HepG2 (cell line): Measurements from ENCODE around the gene PCP4L1. TPM values are rescaled to one million over a fixed set of nuclear protein-coding genes. Genes with fewer than 3 reads are reported as not detected.

Experiments used
- DPF2 ChIP-seq: sonication (generic); formaldehyde crosslinking; IDR thresholded peaks from 2 replicates; pipeline ENCODE4 v1.4.0; 2020; ENCODE audit warnings: mild to moderate bottlenecking, low read depth, missing genetic modification reagents, borderline replicate concordance
- FOSL2 ChIP-seq: sonication (generic); formaldehyde crosslinking; IDR thresholded peaks from 2 replicates; pipeline ENCODE4 v1.4.0; 2020; ENCODE audit warnings: missing genetic modification reagents
- HOXA5 ChIP-seq: sonication (generic); formaldehyde crosslinking; IDR thresholded peaks from 2 replicates; pipeline ENCODE4 v1.4.0; 2020; ENCODE audit warnings: missing genetic modification reagents
- IKZF1 ChIP-seq: fragments of 450-650 bp; IDR thresholded peaks from 2 replicates; pipeline ENCODE4 v1.7.1; 2016
- MED1 ChIP-seq: sonication (generic); formaldehyde crosslinking; IDR thresholded peaks from 2 replicates; pipeline ENCODE4 v1.4.0; 2020; ENCODE audit warnings: missing genetic modification reagents
- NPAS2 ChIP-seq: sonication (generic); formaldehyde crosslinking; IDR thresholded peaks from 2 replicates; pipeline ENCODE4 v1.8.0; 2022; ENCODE audit warnings: mild to moderate bottlenecking, missing genetic modification reagents, borderline replicate concordance
- RBM39 ChIP-seq: fragments of 200-400 bp; formaldehyde crosslinking; IDR thresholded peaks from one replicate; pipeline ENCODE4 v1.6.1; 2018; ENCODE audit warnings: antibody characterized with exemption, mild to moderate bottlenecking, low read depth, low read length; ENCODE audit not compliant: poor library complexity, severe bottlenecking
- TBX3 ChIP-seq: fragments of 450-650 bp; IDR thresholded peaks from 2 replicates; pipeline ENCODE4 v1.6.1; 2017; ENCODE audit warnings: antibody characterized with exemption, mild to moderate bottlenecking, inconsistent platforms, borderline replicate concordance
- ZNF251 ChIP-seq: sonication (generic); formaldehyde crosslinking; IDR thresholded peaks from 2 replicates; pipeline ENCODE4 v1.9.0; 2021; ENCODE audit warnings: mild to moderate bottlenecking, missing genetic modification reagents
- ZNF3 ChIP-seq: IDR thresholded peaks from 2 replicates; pipeline ENCODE4 v1.7.0; 2017; ENCODE audit warnings: inconsistent platforms
- ZNF567 ChIP-seq: sonication (generic); formaldehyde crosslinking; IDR thresholded peaks from 2 replicates; pipeline ENCODE4 v1.8.1; 2023; ENCODE audit warnings: mild to moderate bottlenecking, missing genetic modification reagents, borderline replicate concordance
- ZNF572 ChIP-seq: sonication (generic); formaldehyde crosslinking; IDR thresholded peaks from 2 replicates; pipeline ENCODE4 v1.5.1; 2020; ENCODE audit warnings: mild to moderate bottlenecking, missing genetic modification reagents
- ZNF614 ChIP-seq: IDR thresholded peaks from 2 replicates; pipeline ENCODE4 v1.6.1; 2018; ENCODE audit warnings: missing biosample characterization, missing genetic modification reagents, inconsistent platforms, borderline replicate concordance
- polyA plus RNA-seq, 8 experiments: library from polyadenylated mRNA; depleted of rRNA in 3 of 8; stranded (reverse) in 7 of 8; unstranded in 1 of 8; fragments of >200 nt; fragmentation: Illumina TruSeq in 4 of 8; extraction: Trizol in 4 of 8; gene quantifications; 2 replicates each; pipeline versions ENCODE4 v1.2.1 to v1.2.3, GENCODE V29; 2011 to 2016; ENCODE audit warnings: low read depth in 4 of 8, missing spikeins in 1 of 8, mixed read lengths in 1 of 8; ENCODE audit not compliant: insufficient read depth in 1 of 8
- total RNA-seq, 5 experiments: library from RNA; depleted of rRNA; stranded (reverse); fragments of >200 nt; fragmentation: Illumina TruSeq; extraction: Trizol; gene quantifications; 2 replicates each; pipeline ENCODE4 v1.2.3, GENCODE V29; 2016; ENCODE audit warnings: low read depth in 1 of 5
- TF ChIP-seq, protein P1 (sequence below): sonication (generic); formaldehyde crosslinking; IDR thresholded peaks from 2 replicates; pipeline ENCODE4 v1.9.0; 2021; ENCODE audit warnings: mild to moderate bottlenecking, missing genetic modification reagents
- TF ChIP-seq, protein P2 (sequence below): IDR thresholded peaks from 2 replicates; pipeline ENCODE4 v1.6.1; 2016
- TF ChIP-seq, protein P3 (sequence below): sonication (generic); formaldehyde crosslinking; conservative IDR thresholded peaks from 2 replicates; pipeline ENCODE4 v1.4.0; 2020; ENCODE audit warnings: mild to moderate bottlenecking, missing genetic modification reagents, moderate library complexity
- TF ChIP-seq, protein P4 (sequence below): sonication (generic); formaldehyde crosslinking; IDR thresholded peaks from 2 replicates; pipeline ENCODE4 v1.5.1; 2020; ENCODE audit warnings: mild to moderate bottlenecking, moderate library complexity, missing genetic modification reagents

The PCP4L1 gene
- total and polyA plus RNA-seq, 2 of the 13 experiments (the other 11 are each of a cell fraction or from before 2014, with no cell fraction given) = 0.28 TPM; not detected in 1

DNA sequence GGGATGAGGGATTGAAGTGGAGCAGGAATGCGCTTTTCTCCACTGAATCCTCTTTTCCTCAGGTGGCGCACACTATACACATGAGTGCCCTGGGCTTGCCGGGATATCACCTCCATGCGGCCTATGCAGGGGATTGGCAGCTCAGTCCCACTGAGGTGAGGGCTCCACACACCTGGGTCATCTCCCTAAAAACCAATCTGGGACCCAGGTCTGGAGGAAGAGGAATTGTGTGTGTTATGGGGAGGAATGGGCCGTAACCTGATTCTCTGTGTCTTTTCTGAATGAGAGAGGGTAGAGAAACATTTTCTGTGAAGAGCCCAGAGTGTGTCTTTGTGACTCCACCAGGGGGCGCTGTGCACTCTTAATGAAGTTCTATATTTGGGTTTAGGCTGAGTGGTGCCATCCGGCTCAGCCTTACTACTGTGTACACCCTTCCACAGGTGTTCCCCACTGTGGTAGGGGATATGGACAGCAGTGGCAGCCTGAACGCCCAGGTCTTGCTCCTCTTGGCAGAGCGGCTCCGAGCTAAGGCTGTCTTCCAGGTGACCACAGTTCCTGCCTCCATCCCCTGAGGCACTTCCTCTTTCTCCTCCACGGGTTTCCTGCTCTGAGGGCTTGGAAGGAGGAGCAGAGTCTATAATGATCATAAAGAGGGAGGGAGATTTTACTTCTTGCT is 31.2 kb upstream of the PCP4L1 start (continued):
- TF ChIP-seq, protein P1, sequence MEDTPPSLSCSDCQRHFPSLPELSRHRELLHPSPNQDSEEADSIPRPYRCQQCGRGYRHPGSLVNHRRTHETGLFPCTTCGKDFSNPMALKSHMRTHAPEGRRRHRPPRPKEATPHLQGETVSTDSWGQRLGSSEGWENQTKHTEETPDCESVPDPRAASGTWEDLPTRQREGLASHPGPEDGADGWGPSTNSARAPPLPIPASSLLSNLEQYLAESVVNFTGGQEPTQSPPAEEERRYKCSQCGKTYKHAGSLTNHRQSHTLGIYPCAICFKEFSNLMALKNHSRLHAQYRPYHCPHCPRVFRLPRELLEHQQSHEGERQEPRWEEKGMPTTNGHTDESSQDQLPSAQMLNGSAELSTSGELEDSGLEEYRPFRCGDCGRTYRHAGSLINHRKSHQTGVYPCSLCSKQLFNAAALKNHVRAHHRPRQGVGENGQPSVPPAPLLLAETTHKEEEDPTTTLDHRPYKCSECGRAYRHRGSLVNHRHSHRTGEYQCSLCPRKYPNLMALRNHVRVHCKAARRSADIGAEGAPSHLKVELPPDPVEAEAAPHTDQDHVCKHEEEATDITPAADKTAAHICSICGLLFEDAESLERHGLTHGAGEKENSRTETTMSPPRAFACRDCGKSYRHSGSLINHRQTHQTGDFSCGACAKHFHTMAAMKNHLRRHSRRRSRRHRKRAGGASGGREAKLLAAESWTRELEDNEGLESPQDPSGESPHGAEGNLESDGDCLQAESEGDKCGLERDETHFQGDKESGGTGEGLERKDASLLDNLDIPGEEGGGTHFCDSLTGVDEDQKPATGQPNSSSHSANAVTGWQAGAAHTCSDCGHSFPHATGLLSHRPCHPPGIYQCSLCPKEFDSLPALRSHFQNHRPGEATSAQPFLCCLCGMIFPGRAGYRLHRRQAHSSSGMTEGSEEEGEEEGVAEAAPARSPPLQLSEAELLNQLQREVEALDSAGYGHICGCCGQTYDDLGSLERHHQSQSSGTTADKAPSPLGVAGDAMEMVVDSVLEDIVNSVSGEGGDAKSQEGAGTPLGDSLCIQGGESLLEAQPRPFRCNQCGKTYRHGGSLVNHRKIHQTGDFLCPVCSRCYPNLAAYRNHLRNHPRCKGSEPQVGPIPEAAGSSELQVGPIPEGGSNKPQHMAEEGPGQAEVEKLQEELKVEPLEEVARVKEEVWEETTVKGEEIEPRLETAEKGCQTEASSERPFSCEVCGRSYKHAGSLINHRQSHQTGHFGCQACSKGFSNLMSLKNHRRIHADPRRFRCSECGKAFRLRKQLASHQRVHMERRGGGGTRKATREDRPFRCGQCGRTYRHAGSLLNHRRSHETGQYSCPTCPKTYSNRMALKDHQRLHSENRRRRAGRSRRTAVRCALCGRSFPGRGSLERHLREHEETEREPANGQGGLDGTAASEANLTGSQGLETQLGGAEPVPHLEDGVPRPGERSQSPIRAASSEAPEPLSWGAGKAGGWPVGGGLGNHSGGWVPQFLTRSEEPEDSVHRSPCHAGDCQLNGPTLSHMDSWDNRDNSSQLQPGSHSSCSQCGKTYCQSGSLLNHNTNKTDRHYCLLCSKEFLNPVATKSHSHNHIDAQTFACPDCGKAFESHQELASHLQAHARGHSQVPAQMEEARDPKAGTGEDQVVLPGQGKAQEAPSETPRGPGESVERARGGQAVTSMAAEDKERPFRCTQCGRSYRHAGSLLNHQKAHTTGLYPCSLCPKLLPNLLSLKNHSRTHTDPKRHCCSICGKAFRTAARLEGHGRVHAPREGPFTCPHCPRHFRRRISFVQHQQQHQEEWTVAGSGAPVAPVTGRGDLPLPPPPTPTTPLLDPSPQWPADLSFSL = peak; percentile 70; the same call in 1 of the 2 replicates
- TF ChIP-seq DPF2 (CRISPR knock-in tag) (no peak), IKZF1 (no peak), ZNF567 (CRISPR knock-in tag) (no peak), NPAS2 (CRISPR knock-in tag) (no peak), TBX3 (no peak), FOSL2 (CRISPR knock-in tag) (0 out of 2 replicates have a peak, but pooled peaks have one; percentile 3), ZNF3 (CRISPR knock-in tag) (no peak), HOXA5 (no peak), ZNF572 (CRISPR knock-in tag) (no peak), ZNF614 (CRISPR knock-in tag) (0 out of 2 replicates have a peak, but pooled peaks have one; percentile 15), RBM39 (no peak), MED1 (CRISPR knock-in tag) (peak; percentile 60), ZNF251 (no peak)
- TF ChIP-seq, protein P2, sequence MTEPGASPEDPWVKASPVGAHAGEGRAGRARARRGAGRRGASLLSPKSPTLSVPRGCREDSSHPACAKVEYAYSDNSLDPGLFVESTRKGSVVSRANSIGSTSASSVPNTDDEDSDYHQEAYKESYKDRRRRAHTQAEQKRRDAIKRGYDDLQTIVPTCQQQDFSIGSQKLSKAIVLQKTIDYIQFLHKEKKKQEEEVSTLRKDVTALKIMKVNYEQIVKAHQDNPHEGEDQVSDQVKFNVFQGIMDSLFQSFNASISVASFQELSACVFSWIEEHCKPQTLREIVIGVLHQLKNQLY (CRISPR knock-in tag) = no peak
- TF ChIP-seq, protein P3, sequence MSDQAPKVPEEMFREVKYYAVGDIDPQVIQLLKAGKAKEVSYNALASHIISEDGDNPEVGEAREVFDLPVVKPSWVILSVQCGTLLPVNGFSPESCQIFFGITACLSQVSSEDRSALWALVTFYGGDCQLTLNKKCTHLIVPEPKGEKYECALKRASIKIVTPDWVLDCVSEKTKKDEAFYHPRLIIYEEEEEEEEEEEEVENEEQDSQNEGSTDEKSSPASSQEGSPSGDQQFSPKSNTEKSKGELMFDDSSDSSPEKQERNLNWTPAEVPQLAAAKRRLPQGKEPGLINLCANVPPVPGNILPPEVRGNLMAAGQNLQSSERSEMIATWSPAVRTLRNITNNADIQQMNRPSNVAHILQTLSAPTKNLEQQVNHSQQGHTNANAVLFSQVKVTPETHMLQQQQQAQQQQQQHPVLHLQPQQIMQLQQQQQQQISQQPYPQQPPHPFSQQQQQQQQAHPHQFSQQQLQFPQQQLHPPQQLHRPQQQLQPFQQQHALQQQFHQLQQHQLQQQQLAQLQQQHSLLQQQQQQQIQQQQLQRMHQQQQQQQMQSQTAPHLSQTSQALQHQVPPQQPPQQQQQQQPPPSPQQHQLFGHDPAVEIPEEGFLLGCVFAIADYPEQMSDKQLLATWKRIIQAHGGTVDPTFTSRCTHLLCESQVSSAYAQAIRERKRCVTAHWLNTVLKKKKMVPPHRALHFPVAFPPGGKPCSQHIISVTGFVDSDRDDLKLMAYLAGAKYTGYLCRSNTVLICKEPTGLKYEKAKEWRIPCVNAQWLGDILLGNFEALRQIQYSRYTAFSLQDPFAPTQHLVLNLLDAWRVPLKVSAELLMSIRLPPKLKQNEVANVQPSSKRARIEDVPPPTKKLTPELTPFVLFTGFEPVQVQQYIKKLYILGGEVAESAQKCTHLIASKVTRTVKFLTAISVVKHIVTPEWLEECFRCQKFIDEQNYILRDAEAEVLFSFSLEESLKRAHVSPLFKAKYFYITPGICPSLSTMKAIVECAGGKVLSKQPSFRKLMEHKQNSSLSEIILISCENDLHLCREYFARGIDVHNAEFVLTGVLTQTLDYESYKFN = 0 out of 2 replicates have a peak, but pooled peaks have one; percentile 4
- TF ChIP-seq, protein P4, sequence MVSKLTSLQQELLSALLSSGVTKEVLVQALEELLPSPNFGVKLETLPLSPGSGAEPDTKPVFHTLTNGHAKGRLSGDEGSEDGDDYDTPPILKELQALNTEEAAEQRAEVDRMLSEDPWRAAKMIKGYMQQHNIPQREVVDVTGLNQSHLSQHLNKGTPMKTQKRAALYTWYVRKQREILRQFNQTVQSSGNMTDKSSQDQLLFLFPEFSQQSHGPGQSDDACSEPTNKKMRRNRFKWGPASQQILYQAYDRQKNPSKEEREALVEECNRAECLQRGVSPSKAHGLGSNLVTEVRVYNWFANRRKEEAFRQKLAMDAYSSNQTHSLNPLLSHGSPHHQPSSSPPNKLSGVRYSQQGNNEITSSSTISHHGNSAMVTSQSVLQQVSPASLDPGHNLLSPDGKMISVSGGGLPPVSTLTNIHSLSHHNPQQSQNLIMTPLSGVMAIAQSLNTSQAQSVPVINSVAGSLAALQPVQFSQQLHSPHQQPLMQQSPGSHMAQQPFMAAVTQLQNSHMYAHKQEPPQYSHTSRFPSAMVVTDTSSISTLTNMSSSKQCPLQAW = no peak
